A549 (cell line): ENCODE results near the gene METTL25B. TPM values are rescaled to one million over a fixed set of nuclear protein-coding genes. Genes with fewer than 3 reads are reported as not detected.

Experiments
- ATAC-seq, 2 experiments: fragments of 200-7000 bp in 1 of 2; fragments of >200 bp in 1 of 2; cut with Nextera tagmentation in 1 of 2; cut with Tn5 transposase in 1 of 2; 3 replicates each; pipeline versions ENCODE4 v1.8.0 to v1.9.1; 2018 to 2020; ENCODE audit warnings: mild to moderate bottlenecking in 1 of 2, moderate library complexity in 1 of 2
- CTCF ChIA-PET: fragments of 300-600 bp; sonication (Branson Sonifier 250); formaldehyde crosslinking; extraction: SDS; loops from one replicate; lab custom pipeline; 2021; ENCODE audit warnings: antibody characterized with exemption, inconsistent platforms; lab: Yijun Ruan, JAX
- POLR2A ChIA-PET: fragments of 350-600 bp; formaldehyde crosslinking; extraction: SDS; loops from one replicate; lab custom pipeline; 2021; ENCODE audit warnings: antibody characterized with exemption, inconsistent platforms; lab: Yijun Ruan, JAX
- DNase-seq, 2 experiments: peaks; one replicate each; pipeline versions ENCODE4 v3.0.0 to v3.0.0-alpha.2; 2011 to 2016; ENCODE audit warnings: low read depth in 1 of 2, low spot score in 1 of 2
- FAIRE-seq: peaks from 2 replicates; lab custom pipeline; 2011; peaks lifted over from hg19 to GRCh38; lab: Jason Lieb, UNC
- H3K27ac ChIP-seq, 2 experiments: fragments of >200 bp; sonication (Bioruptor Twin); formaldehyde crosslinking; 3 replicates each; pipeline ENCODE4 v1.5.1; 2016 to 2017
- H3K4me1 ChIP-seq: fragments of >200 bp; sonication (Bioruptor Twin); formaldehyde crosslinking; 3 replicates; pipeline ENCODE4 v1.6.1; 2016
- H3K4me2 ChIP-seq: fragments of >200 bp; sonication (Bioruptor Twin); formaldehyde crosslinking; 3 replicates; pipeline ENCODE4 v1.6.1; 2016
- H3K4me3 ChIP-seq: fragments of >200 bp; sonication (Bioruptor Twin); formaldehyde crosslinking; 3 replicates; pipeline ENCODE4 v1.5.1; 2016
- H3K9me3 ChIP-seq: fragments of >200 bp; sonication (Bioruptor Twin); formaldehyde crosslinking; 3 replicates; pipeline ENCODE4 v1.6.1; 2016
- CBX2 ChIP-seq: fragments of 200-600 bp; sonication (generic); IDR thresholded peaks from 2 replicates; pipeline ENCODE4 v1.6.1; 2016; ENCODE audit warnings: low read depth, mild to moderate bottlenecking, borderline replicate concordance
- CBX8 ChIP-seq: fragments of 200-600 bp; sonication (generic); IDR thresholded peaks from 2 replicates; pipeline ENCODE4 v1.6.1; 2016
- CEBPB ChIP-seq, 2 experiments: fragments of >200 bp in 1 of 2; sonication (Bioruptor Twin) in 1 of 2; formaldehyde crosslinking in 1 of 2; IDR thresholded peaks; 2 replicates each; pipeline ENCODE4 v1.6.1; 2012 to 2016
- EP300 ChIP-seq, 2 experiments: fragments of >200 bp; sonication (Bioruptor Twin); formaldehyde crosslinking; IDR thresholded peaks; 2 replicates in 1 of 2; 3 replicates in 1 of 2; pipeline ENCODE4 v1.6.1; 2016 to 2017
- FOSL2 ChIP-seq, 2 experiments: fragments of 450-650 bp in 1 of 2; fragments of >200 bp in 1 of 2; sonication (Bioruptor Twin) in 1 of 2; formaldehyde crosslinking; IDR thresholded peaks; 2 replicates each; pipeline versions ENCODE4 v1.5.0 to v1.6.1; 2016 to 2020; ENCODE audit warnings: mild to moderate bottlenecking in 1 of 2, moderate library complexity in 1 of 2
- GATA3 ChIP-seq: IDR thresholded peaks from 2 replicates; pipeline ENCODE4 v1.6.1; 2012; ENCODE audit warnings: borderline replicate concordance
- HDAC2 ChIP-seq: fragments of 200-600 bp; sonication (generic); IDR thresholded peaks from 2 replicates; pipeline ENCODE4 v1.6.1; 2016
- HOXA7 ChIP-seq: fragments of 250-450 bp; sonication (Bioruptor Pico); IDR thresholded peaks from 2 replicates; pipeline ENCODE4 v1.5.0; 2020; ENCODE audit warnings: mild to moderate bottlenecking, moderate library complexity
- HOXB13 ChIP-seq: fragments of 250-450 bp; sonication (Bioruptor Pico); IDR thresholded peaks from 2 replicates; pipeline ENCODE4 v1.5.0; 2020; ENCODE audit warnings: low read depth, mild to moderate bottlenecking, moderate library complexity
- HOXB5 ChIP-seq: fragments of 250-450 bp; sonication (Bioruptor Pico); IDR thresholded peaks from 2 replicates; pipeline ENCODE4 v1.5.0; 2020; ENCODE audit warnings: mild to moderate bottlenecking, moderate library complexity
- JUNB ChIP-seq: fragments of >200 bp; sonication (Bioruptor Twin); formaldehyde crosslinking; IDR thresholded peaks from 2 replicates; pipeline ENCODE4 v1.6.1; 2016
- MAFK ChIP-seq: fragments of 450-650 bp; IDR thresholded peaks from 2 replicates; pipeline ENCODE4 v1.6.1; 2014; ENCODE audit not compliant: partially characterized antibody
- MAX ChIP-seq: IDR thresholded peaks from 2 replicates; pipeline ENCODE4 v1.6.1; 2012
- MYC ChIP-seq: IDR thresholded peaks from 2 replicates; pipeline ENCODE4 v1.6.1; 2012; ENCODE audit warnings: mild to moderate bottlenecking, inconsistent platforms, low read length, improper control_type of control experiment, borderline replicate concordance
- NPAS2 ChIP-seq: fragments of 250-450 bp; sonication (Bioruptor Pico); IDR thresholded peaks from 2 replicates; pipeline ENCODE4 v1.8.0; 2022; ENCODE audit warnings: mild to moderate bottlenecking, moderate library complexity, borderline replicate concordance
- NR3C1 ChIP-seq: fragments of >200 bp; sonication (Bioruptor Twin); formaldehyde crosslinking; IDR thresholded peaks from 3 replicates; pipeline ENCODE4 v1.6.1; 2017
- RFX5 ChIP-seq: fragments of 450-650 bp; IDR thresholded peaks from 2 replicates; pipeline ENCODE4 v1.7.1; 2014; ENCODE audit warnings: antibody characterized with exemption, mild to moderate bottlenecking, moderate library complexity
- SMC3 ChIP-seq: fragments of >200 bp; sonication (Bioruptor Twin); formaldehyde crosslinking; IDR thresholded peaks from 3 replicates; pipeline ENCODE4 v1.6.1; 2018; ENCODE audit warnings: inconsistent platforms
- ZC3H11A ChIP-seq: fragments of 450-650 bp; IDR thresholded peaks from 2 replicates; pipeline ENCODE4 v1.6.1; 2014; ENCODE audit warnings: antibody characterized with exemption, mild to moderate bottlenecking
- ZFP36 ChIP-seq: fragments of 450-650 bp; IDR thresholded peaks from 2 replicates; pipeline ENCODE4 v1.6.1; 2014; ENCODE audit warnings: borderline replicate concordance; ENCODE audit not compliant: partially characterized antibody
- ZNF302 ChIP-seq: fragments of 250-450 bp; sonication (Bioruptor Pico); IDR thresholded peaks from 2 replicates; pipeline ENCODE4 v1.9.0; 2021; ENCODE audit warnings: inconsistent platforms, mild to moderate bottlenecking, moderate library complexity
- WGBS: methylation state at CpG from one replicate; pipeline ENCODE4 v1.1.6; 2017; ENCODE audit errors: missing lambda C conversion rate; 5-methylcytosine and 5-hydroxymethylcytosine counted together
- polyA plus RNA-seq, 4 experiments: library from polyadenylated mRNA; depleted of rRNA in 3 of 4; stranded (reverse); fragments of >200 nt; fragmentation: RNase III in 1 of 4; extraction: RNeasy Plus Mini Kit Qiagen cat#74134 plus additional on column Dnase treatment in 1 of 4; gene quantifications; 2 replicates in 3 of 4; 3 replicates in 1 of 4; pipeline ENCODE4 v1.2.3, GENCODE V29; 2011 to 2017
- TF ChIP-seq, protein P1 (sequence below): fragments of 250-450 bp; sonication (Bioruptor Pico); IDR thresholded peaks from 2 replicates; pipeline ENCODE4 v1.5.0; 2021; ENCODE audit warnings: mild to moderate bottlenecking, moderate library complexity, borderline replicate concordance
- TF ChIP-seq, protein P2 (sequence below): fragments of 450-650 bp; IDR thresholded peaks from 2 replicates; pipeline ENCODE4 v1.6.1; 2014; ENCODE audit warnings: antibody characterized with exemption
- TF ChIP-seq, protein P3 (sequence below): fragments of 150-350 bp; IDR thresholded peaks from 2 replicates; pipeline ENCODE4 v1.6.1; 2014; ENCODE audit warnings: low read depth, mild to moderate bottlenecking, low read length

The METTL25B gene
- polyA plus RNA-seq, 2 of the 4 experiments (the other 2 are of a cell fraction) = 16.7 to 18.5 TPM

DNA sequence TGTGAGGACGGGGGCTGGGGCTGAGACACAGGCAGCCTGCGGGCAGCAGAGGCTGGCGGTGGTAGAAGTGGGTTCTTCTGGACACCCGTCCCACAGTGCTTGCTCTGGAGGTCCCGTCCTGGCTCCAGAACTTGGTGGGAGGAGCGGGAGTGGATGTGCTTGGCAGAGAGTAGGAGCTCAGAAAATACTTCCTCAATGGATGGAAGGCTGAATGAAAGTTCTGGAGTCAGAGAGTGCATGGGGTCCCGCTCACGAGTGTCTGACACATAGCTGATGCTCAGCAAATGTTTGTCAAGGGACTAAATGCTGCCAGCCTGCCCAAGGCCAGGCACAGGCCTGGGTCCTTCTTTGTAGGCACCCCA lies 37.6 kb upstream of the METTL25B start (continued):
- TF ChIP-seq MYC (no peak), HDAC2 (no peak)
- TF ChIP-seq, protein P1, sequence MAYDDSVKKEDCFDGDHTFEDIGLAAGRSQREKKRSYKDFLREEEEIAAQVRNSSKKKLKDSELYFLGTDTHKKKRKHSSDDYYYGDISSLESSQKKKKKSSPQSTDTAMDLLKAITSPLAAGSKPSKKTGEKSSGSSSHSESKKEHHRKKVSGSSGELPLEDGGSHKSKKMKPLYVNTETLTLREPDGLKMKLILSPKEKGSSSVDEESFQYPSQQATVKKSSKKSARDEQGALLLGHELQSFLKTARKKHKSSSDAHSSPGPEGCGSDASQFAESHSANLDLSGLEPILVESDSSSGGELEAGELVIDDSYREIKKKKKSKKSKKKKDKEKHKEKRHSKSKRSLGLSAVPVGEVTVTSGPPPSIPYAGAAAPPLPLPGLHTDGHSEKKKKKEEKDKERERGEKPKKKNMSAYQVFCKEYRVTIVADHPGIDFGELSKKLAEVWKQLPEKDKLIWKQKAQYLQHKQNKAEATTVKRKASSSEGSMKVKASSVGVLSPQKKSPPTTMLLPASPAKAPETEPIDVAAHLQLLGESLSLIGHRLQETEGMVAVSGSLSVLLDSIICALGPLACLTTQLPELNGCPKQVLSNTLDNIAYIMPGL = no peak

GRCh38 chr1:156691191-156691590 lies 37.1 kb upstream of the METTL25B start:
- DNase-seq (no peak), ATAC-seq (no peak), FAIRE-seq (no peak)
- TF ChIP-seq ZNF302 (CRISPR knock-in tag) (no peak), JUNB (no peak), ZC3H11A (no peak), HOXB13 (CRISPR knock-in tag) (no peak), ZFP36 (no peak)
- POLR2A ChIA-PET = interaction anchor here (1.1 to 2.8 kb wide), 2 partner anchors 35 to 37 kb away, joined by 8 to 15 read pairs; partner anchors contain the start of genes ISG20L2 and METTL25B
- 88% methylated on average over 10 of the region's 10 CpGs for WGBS
- H3K27ac ChIP-seq = peak overlapping the region in 1 of 2 experiments; percentile 63; a peak in 3 of 6 replicates
- H3K4me3 ChIP-seq = no peak overlapping the region
- H3K4me2 ChIP-seq = peak overlapping the region; percentile 25
- CTCF ChIA-PET = interaction anchor here (0.9 to 52.1 kb wide), 15 partner anchors 15 to 332 kb away, joined by 3 to 2258 read pairs (median 27); partner anchors contain the start of genes CRABP2, HAPLN2, HDGF and INSRR
- H3K9me3 ChIP-seq = no peaks in the 10 kb centered on the region
- peaks cover 51% of the 10 kb centered on the region for H3K4me1 ChIP-seq

- H3K4me3 ChIP-seq = no peak overlapping the region
- CTCF ChIA-PET = interaction anchor here (0.9 to 52.1 kb wide), 14 partner anchors 16 to 333 kb away, joined by 3 to 2258 read pairs (median 12); partner anchors contain the start of genes CRABP2, HAPLN2, HDGF and INSRR
- H3K9me3 ChIP-seq = no peaks in the 10 kb centered on the region
- peak overlapping the region; percentile 25 for H3K4me2 ChIP-seq
- DNase-seq = peak in 1 of 2 experiments; percentile 52
- POLR2A ChIA-PET = interaction anchor here (1.1 kb wide), 1 partner anchor 37 kb away, joined by 8 read pairs; the partner anchor contains the start of genes ISG20L2 and METTL25B
- peaks cover 45% of the 10 kb centered on the region for H3K4me1 ChIP-seq
- peak; percentile 20 to 47; a peak in 5 of 6 replicates for ATAC-seq
- no peak for FAIRE-seq
- H3K27ac ChIP-seq = peak overlapping the region in 1 of 2 experiments; percentile 63; a peak in 3 of 6 replicates
- WGBS = 46% methylated on average over 19 of the region's 20 CpGs
- TF ChIP-seq HOXA7 (no peak), NPAS2 (CRISPR knock-in tag) (no peak), ZNF302 (CRISPR knock-in tag) (no peak), ZC3H11A (no peak), HOXB5 (CRISPR knock-in tag) (no peak), FOSL2 (IDR thresholded peaks at IDR 0.05) (no peak), FOSL2 (CRISPR knock-in tag; IDR thresholded peaks at IDR 0.05) (no peak), HDAC2 (no peak), HOXB13 (CRISPR knock-in tag) (no peak)
- TF ChIP-seq, protein P2, sequence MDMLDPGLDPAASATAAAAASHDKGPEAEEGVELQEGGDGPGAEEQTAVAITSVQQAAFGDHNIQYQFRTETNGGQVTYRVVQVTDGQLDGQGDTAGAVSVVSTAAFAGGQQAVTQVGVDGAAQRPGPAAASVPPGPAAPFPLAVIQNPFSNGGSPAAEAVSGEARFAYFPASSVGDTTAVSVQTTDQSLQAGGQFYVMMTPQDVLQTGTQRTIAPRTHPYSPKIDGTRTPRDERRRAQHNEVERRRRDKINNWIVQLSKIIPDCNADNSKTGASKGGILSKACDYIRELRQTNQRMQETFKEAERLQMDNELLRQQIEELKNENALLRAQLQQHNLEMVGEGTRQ = no peak
Measured at GRCh38 chr1:156691665-156692440, 36.4 kb upstream of the METTL25B start.

DNA sequence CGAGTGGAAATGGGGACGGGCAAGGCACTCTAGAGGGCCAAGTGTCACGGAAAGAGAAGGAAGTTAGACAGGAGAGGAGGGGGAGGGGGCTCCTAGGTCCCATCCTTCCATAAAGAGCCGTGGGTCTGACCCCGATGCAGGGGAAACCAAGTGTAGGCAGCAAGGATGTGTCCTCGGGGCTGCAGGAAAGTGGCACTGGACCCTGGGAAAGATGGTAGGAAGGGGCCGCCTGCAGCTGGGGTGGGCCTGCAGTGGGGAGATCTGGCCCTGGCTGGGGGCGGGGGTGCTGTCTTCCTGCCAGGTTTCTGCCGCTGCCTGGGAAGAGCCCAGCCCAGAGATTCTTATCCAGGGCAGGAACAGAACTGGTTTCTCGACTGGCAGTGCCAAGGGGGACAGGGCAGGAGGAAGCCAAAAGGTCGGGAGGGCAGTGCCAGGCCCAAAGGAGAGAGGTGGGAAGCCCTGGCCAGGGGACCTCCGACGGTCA lies 35.8 kb upstream of the METTL25B start:
- H3K4me2 ChIP-seq = peak overlapping the region; percentile 46
- no peaks in the 10 kb centered on the region for H3K9me3 ChIP-seq
- no peak for DNase-seq
- no peak for FAIRE-seq
- H3K4me1 ChIP-seq = peaks cover 44% of the 10 kb centered on the region
- H3K27ac ChIP-seq = peak overlapping the region in 1 of 2 experiments; percentile 63; a peak in 3 of 6 replicates
- no peak for ATAC-seq
- H3K4me3 ChIP-seq = no peak overlapping the region
- ChIA-PET CTCF (interaction anchor here (1.0 to 52.1 kb wide), 8 partner anchors 16 to 196 kb away, joined by 3 to 2258 read pairs (median 84); partner anchors contain the start of genes CRABP2, HAPLN2, INSRR and ISG20L2), POLR2A (interaction anchor here (1.1 kb wide), 1 partner anchor 36 kb away, joined by 8 read pairs; the partner anchor contains the start of genes ISG20L2 and METTL25B)
- WGBS = 56% methylated on average over 13 of the region's 13 CpGs
- TF ChIP-seq GATA3 (no peak), CBX2 (no peak), CEBPB (IDR thresholded peaks at IDR 0.05) (no peak), EP300 (IDR thresholded peaks at IDR 0.05) (no peak), NR3C1 (no peak), ZNF302 (CRISPR knock-in tag) (no peak), RFX5 (no peak), SMC3 (no peak), CBX8 (no peak), HOXB5 (CRISPR knock-in tag) (no peak), MAFK (no peak), MAX (no peak)
- TF ChIP-seq, protein P3, sequence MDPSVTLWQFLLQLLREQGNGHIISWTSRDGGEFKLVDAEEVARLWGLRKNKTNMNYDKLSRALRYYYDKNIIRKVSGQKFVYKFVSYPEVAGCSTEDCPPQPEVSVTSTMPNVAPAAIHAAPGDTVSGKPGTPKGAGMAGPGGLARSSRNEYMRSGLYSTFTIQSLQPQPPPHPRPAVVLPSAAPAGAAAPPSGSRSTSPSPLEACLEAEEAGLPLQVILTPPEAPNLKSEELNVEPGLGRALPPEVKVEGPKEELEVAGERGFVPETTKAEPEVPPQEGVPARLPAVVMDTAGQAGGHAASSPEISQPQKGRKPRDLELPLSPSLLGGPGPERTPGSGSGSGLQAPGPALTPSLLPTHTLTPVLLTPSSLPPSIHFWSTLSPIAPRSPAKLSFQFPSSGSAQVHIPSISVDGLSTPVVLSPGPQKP = no peak
